K562 (cell line): ENCODE measurements around the gene TMEM178A. TPM values are rescaled to one million over a fixed set of nuclear protein-coding genes. Genes with fewer than 3 reads are reported as not detected.

ENCODE experiments used
- ATF7 ChIP-seq: fragments of 450-650 bp; IDR thresholded peaks from 2 replicates; pipeline ENCODE4 v1.7.1; 2014; ENCODE audit warnings: mild to moderate bottlenecking, moderate library complexity
- CEBPB ChIP-seq: fragments of 450-650 bp; IDR thresholded peaks from 2 replicates; pipeline ENCODE4 v1.6.1; 2016; ENCODE audit warnings: missing genetic modification characterization, missing compliant biosample characterization
- HDGF ChIP-seq: fragments of 450-650 bp; IDR thresholded peaks from 2 replicates; pipeline ENCODE4 v1.6.1; 2016
- KDM1A ChIP-seq, 2 experiments: fragments of 450-650 bp; IDR thresholded peaks; 2 replicates each; pipeline ENCODE4 v1.6.1; 2016; ENCODE audit warnings: mild to moderate bottlenecking in 2 of 2
- POLR2G ChIP-seq: fragments of 200-400 bp; formaldehyde crosslinking; IDR thresholded peaks from 2 replicates; pipeline ENCODE4 v1.6.1; 2017; ENCODE audit warnings: low read depth, mild to moderate bottlenecking, antibody characterized with exemption, low read length, moderate library complexity
- POLR3A ChIP-seq: IDR thresholded peaks from 2 replicates; pipeline ENCODE4 v1.6.1; 2011; ENCODE audit warnings: borderline replicate concordance, mild to moderate bottlenecking, moderate library complexity; ENCODE audit not compliant: insufficient read length, insufficient read depth; ENCODE audit errors: extremely low read depth
- ZEB2 ChIP-seq: fragments of 450-650 bp; IDR thresholded peaks from 2 replicates; pipeline ENCODE4 v1.6.1; 2016
- ZKSCAN1 ChIP-seq: fragments of 150-350 bp; IDR thresholded peaks from 2 replicates; pipeline ENCODE4 v1.6.1; 2016; ENCODE audit warnings: low read depth, low read length
- ZNF318 ChIP-seq, 2 experiments: fragments of 450-650 bp; IDR thresholded peaks; 2 replicates each; pipeline ENCODE4 v1.6.1; 2016; ENCODE audit warnings: mild to moderate bottlenecking in 2 of 2, borderline replicate concordance in 1 of 2, low read depth in 1 of 2, moderate library complexity in 1 of 2
- ZNF57 ChIP-seq: fragments of 450-650 bp; formaldehyde crosslinking; IDR thresholded peaks from 2 replicates; pipeline ENCODE4 v1.4.0; 2020; ENCODE audit warnings: mild to moderate bottlenecking, moderate library complexity
- polyA plus RNA-seq, 8 experiments: library from polyadenylated mRNA; depleted of rRNA in 4 of 8; stranded (reverse) in 5 of 8; unstranded in 3 of 8; fragments of >200 nt; fragmentation: Nextera tagmentation in 2 of 8; fragmentation: Illumina TruSeq in 1 of 8; extraction: Ambion mirVana in 2 of 8; extraction: Trizol in 1 of 8; gene quantifications; 2 replicates each; pipeline versions ENCODE4 v1.2.1 to v1.2.3, GENCODE V29; 2011 to 2014; ENCODE audit warnings: inconsistent platforms in 1 of 8, missing spikeins in 1 of 8
- total RNA-seq, 7 experiments: library from RNA; depleted of rRNA in 6 of 7; stranded (reverse); fragments of >200 nt in 6 of 7; fragmentation: Illumina TruSeq in 2 of 7; extraction: Trizol in 2 of 7; gene quantifications; 2 replicates each; pipeline versions ENCODE4 v1.2.1 to v1.2.3, GENCODE V29; 2011 to 2021; ENCODE audit warnings: low replicate concordance in 1 of 7
- TF ChIP-seq, protein P1 (sequence below): fragments of 450-650 bp; IDR thresholded peaks from 2 replicates; pipeline ENCODE4 v1.6.1; 2017; ENCODE audit warnings: antibody characterized with exemption, mild to moderate bottlenecking
- TF ChIP-seq, protein P2 (sequence below), 3 experiments: fragments of 200-800 bp in 1 of 3; sonication (Bioruptor generic) in 1 of 3; sonication (generic) in 1 of 3; formaldehyde crosslinking in 1 of 3; IDR thresholded peaks; 2 replicates each; pipeline versions ENCODE4 v1.6.1 to v1.8.0; 2016 to 2022; ENCODE audit warnings: mild to moderate bottlenecking in 2 of 3, missing compliant biosample characterization in 2 of 3, missing genetic modification characterization in 2 of 3, missing genetic modification reagents in 1 of 3
- TF ChIP-seq, protein P3 (sequence below): fragments of 250-450 bp; sonication (Bioruptor Pico); IDR thresholded peaks from 2 replicates; pipeline ENCODE4 v1.8.0; 2022; ENCODE audit warnings: moderate library complexity, mild to moderate bottlenecking, inconsistent platforms

TMEM178A gene
- total and polyA plus RNA-seq, 9 of the 15 experiments (the other 6 are each of a cell fraction or from before 2014, with no cell fraction given), result 0.04 to 0.17 TPM; not detected in 7

DNA sequence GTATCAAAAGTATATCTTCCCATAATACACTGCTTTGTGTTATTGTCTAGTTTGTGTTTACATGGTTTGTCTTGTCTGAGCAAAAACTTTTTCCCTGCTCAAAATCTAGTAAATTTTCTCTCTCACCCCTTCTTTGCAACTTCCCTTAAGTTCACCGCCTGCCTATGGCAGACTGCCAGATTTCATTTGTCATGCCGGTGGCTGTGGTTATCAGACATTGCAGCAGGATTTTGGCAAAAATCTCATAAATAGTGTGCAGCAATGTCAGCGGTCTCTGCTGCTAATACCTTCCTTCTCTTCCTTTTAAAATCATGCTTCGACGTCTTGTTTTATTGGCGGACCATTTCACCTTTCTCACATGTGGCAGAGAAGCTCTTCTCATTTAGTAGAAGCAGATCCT lies 45.6 kb upstream of the TMEM178A start (continued):
- TF ChIP-seq, protein P1, sequence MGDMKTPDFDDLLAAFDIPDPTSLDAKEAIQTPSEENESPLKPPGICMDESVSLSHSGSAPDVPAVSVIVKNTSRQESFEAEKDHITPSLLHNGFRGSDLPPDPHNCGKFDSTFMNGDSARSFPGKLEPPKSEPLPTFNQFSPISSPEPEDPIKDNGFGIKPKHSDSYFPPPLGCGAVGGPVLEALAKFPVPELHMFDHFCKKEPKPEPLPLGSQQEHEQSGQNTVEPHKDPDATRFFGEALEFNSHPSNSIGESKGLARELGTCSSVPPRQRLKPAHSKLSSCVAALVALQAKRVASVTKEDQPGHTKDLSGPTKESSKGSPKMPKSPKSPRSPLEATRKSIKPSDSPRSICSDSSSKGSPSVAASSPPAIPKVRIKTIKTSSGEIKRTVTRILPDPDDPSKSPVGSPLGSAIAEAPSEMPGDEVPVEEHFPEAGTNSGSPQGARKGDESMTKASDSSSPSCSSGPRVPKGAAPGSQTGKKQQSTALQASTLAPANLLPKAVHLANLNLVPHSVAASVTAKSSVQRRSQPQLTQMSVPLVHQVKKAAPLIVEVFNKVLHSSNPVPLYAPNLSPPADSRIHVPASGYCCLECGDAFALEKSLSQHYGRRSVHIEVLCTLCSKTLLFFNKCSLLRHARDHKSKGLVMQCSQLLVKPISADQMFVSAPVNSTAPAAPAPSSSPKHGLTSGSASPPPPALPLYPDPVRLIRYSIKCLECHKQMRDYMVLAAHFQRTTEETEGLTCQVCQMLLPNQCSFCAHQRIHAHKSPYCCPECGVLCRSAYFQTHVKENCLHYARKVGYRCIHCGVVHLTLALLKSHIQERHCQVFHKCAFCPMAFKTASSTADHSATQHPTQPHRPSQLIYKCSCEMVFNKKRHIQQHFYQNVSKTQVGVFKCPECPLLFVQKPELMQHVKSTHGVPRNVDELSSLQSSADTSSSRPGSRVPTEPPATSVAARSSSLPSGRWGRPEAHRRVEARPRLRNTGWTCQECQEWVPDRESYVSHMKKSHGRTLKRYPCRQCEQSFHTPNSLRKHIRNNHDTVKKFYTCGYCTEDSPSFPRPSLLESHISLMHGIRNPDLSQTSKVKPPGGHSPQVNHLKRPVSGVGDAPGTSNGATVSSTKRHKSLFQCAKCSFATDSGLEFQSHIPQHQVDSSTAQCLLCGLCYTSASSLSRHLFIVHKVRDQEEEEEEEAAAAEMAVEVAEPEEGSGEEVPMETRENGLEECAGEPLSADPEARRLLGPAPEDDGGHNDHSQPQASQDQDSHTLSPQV, result no peak
- no peak for TF ChIP-seq POLR2G
- no peak for TF ChIP-seq ZNF57 (CRISPR knock-in tag)
- no peak for TF ChIP-seq ZNF318 (IDR thresholded peaks at IDR 0.05; ENCODE audit: borderline replicate concordance in 1 of 2, low read depth in 1 of 2)
- peak; percentile 14; the same call in 1 of the 2 replicates for TF ChIP-seq ATF7
- TF ChIP-seq ZKSCAN1, result 0 out of 2 replicates have a peak, but pooled peaks have one; percentile 39
- TF ChIP-seq, protein P2, sequence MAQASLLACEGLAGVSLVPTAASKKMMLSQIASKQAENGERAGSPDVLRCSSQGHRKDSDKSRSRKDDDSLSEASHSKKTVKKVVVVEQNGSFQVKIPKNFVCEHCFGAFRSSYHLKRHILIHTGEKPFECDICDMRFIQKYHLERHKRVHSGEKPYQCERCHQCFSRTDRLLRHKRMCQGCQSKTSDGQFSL (CRISPR knock-in tag; IDR thresholded peaks at IDR 0.05), result no peak
- TF ChIP-seq, protein P2 (tag; IDR thresholded peaks at IDR 0.05), result no peak
- no peak for TF ChIP-seq CEBPB
- TF ChIP-seq POLR3A, result no peak
- 0 out of 2 replicates have a peak, but pooled peaks have one; percentile 32 for TF ChIP-seq ZEB2
- TF ChIP-seq, protein P3, sequence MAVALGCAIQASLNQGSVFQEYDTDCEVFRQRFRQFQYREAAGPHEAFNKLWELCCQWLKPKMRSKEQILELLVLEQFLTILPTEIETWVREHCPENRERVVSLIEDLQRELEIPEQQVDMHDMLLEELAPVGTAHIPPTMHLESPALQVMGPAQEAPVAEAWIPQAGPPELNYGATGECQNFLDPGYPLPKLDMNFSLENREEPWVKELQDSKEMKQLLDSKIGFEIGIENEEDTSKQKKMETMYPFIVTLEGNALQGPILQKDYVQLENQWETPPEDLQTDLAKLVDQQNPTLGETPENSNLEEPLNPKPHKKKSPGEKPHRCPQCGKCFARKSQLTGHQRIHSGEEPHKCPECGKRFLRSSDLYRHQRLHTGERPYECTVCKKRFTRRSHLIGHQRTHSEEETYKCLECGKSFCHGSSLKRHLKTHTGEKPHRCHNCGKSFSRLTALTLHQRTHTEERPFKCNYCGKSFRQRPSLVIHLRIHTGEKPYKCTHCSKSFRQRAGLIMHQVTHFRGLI (CRISPR knock-in tag), result no peak
- no peak for TF ChIP-seq HDGF
- TF ChIP-seq KDM1A (IDR thresholded peaks at IDR 0.05), result peak; percentile 78 to 83
